HG03060 (cell line): ENCODE results near the gene ZNF462.

Source experiments
- ATAC-seq: cut with Tn5 transposase; IDR thresholded peaks from one replicate; pipeline ENCODE4 v1.9.1; 2021; ENCODE audit warnings: low read depth, moderate number of reproducible peaks; ENCODE audit not compliant: unreplicated experiment

Gene ZNF462

DNA sequence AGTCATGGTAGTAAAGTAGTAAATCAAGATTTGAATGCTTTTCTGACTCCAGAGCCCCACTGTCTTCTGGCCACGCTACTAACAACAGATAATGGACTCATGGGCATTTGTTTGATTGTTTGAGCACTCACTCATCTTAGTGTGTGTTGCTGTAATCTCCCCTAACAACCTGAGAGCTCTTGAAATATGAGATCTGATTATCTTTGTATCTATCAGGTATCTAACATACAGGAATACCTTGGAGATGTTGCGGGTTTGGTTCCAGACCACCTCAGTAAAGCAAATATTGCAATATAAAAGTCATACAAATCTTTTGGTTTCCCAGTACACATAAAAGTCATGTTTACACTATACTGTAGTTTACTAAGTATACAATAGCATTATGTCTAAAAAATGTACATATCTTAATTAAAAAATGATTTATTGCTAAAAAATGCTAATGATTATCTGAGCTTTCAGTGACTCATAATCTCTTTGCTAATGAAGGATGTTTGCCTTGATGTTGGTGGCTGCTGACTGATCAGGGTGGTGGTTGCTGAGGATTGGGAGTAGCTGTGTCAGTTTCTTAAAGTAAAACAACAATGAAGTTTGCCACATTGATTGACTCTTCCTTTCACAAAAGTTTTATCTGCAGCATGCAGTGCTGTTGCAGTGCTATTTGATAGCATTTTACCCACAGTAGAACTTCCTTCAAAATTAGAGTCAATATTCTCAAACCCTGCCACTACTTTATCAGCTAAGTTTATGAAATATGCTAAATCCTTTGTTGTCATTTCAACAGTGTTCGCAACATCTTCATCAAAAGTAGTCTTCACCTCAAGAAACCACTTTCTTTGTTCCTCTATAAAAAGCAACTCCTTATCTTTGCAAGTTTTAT lies 92.2 kb downstream of the ZNF462 start:
- no peak for ATAC-seq

DNA sequence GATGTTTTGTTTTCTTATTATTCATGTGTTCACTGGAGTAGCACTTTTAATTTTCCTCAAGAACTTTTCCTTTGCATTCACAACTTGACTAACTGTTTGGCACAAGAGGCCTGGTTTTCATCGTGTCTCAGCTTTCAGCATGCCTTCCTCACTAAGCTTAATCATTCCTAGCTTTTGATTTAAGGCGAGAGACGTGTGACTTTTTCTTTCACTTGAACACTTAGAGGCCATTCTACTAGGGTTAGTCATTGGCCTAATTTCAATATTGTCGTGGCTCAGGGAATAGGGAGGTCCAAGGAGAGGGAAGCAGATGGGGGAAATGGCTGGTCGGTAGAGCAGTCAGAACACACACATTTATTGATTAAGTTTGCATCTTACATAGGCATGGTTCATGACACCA lies 94.0 kb downstream of the ZNF462 start:
- ATAC-seq = no peak

DNA sequence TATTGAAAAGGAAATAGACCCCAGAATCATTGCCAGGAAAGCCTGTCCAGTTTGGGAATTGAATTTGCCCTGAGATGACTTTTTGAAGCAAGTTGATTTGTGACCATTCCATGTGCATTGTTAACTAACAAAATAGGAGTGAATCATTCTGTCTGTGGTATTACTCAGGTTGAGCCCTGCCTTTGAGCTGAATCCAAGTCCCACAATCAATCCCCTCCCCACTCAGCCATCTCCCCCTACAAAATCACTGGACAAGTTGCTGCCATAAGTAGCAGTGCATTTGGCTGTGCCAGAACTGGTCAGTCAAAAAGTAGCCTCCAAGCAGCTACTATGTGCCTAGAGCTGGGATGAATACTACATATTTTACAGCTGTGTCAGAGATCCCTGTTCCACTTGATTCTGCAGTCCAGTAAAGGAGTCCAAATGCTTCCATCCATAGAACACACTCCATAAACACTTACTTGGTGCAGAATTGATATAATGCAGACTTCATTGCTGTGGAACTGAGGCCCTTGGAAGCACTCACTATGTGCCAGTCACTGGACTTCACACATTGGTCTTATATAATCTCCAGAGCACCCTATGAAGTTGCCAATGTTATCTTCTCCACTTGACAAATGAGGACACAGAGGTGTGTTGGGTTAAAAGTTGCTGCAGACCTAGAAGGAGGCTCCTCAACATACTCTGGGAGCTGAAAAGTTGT lies 96.1 kb downstream of the ZNF462 start:
- no peak for ATAC-seq

DNA sequence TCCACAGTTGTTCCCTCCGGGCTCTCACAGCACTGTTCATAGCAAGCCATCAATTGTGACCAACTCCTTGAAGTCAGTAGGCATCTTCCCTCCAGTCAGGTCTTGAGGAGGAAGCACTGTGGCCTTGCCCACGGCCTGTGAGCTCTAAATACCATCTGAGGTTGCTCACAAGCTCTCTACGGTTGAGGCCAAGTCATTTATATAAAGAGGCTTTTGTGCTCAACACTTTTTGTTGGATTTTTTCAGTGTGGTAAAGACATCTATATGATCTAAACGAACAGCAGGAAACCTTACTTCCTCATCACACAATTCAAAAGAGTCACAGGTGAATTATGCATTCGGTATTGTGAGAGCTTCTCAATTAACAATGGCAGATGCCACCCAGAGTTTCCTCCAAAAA lies 97.3 kb downstream of the ZNF462 start:
- ATAC-seq = no peak

DNA sequence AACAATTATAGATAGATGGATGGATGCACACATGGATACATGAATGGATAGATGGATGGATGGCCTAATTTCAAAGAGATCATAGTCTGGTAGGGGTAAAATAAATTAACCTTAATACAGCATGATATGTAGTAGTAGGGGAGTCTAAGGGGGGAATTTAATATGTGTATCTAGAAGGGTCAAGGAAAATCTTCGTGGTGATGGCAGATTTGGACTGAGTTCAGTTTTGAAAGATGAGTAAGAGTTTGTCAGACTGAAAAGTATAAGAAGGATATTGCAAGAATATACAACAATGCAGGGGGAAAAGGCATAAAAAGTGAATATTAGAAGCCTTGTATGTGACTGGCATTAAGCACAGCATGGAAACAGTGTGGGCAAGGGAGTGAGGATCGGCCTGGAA lies 98.7 kb downstream of the ZNF462 start:
- no peak for ATAC-seq

DNA sequence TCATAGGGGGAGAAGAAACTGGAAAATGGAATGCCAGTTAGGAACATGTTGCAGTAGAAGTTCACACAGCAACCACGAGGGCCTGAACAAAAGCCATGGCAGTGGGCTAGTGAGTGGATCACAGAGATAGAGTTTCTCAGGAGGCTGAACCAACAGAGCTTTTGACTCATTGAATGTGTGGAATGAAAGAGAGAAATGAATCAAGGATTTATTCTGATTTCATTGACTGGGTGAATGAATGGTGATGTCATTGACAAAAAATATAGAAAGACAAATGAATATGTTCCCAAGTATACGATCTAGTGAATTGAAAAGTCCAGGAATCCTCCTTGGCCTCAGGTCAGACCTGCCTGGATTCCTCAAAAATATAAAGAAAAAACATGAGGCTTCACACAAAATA lies 99.2 kb downstream of the ZNF462 start:
- no peak for ATAC-seq

DNA sequence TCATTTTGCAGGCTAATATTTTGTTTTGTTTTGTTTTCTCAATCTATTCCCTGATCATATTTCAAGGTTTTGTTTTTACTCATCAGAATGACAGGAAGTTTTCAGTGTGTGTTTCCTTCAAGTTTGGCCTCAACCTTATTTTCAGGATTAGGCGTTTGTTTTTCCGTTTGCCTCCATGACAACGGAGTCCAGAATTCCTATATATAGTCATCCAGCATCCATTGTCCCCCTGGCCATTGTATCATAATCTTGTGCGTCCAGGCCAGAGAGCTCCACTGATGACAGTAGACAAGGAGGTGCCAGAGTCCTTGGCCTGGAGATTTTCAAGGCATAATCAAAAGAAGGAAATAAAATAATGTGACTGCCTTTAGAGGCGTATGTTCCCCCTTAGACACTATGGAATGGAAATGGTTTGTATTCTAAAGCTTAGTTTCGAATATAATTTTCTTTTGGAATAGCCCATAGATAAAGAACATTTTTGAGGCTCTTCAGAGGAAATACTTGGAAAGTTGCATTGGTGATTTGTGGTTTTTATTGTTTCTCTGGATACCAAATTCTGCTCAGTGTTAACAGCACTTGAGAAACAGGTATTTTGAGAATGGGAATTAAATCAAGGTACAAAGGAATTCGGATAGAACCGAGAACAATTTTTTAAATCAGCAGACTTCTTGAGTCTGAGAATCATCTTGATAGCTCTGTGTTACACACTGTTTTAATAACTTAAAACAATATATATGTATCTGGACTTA lies 99.8 kb downstream of the ZNF462 start:
- ATAC-seq = no peak

DNA sequence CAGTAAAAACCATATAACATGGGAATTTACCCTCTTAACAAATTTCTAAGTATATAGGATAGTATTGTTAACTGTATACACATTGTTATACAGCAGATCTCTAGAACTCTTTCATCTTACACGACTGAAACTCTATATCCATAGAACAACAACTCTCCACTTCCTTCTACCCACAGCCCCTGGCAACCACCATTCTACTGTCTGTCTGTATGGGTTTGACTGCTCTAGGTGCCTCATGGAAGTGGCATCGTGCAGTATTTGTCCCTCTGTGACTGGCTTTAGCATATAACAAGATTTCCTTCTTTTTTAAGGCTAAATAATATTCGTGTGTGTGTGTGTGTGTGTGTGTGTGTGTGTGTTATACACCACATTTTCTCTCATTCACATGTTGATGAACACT lies 100.7 kb downstream of the ZNF462 start:
- ATAC-seq = no peak

DNA sequence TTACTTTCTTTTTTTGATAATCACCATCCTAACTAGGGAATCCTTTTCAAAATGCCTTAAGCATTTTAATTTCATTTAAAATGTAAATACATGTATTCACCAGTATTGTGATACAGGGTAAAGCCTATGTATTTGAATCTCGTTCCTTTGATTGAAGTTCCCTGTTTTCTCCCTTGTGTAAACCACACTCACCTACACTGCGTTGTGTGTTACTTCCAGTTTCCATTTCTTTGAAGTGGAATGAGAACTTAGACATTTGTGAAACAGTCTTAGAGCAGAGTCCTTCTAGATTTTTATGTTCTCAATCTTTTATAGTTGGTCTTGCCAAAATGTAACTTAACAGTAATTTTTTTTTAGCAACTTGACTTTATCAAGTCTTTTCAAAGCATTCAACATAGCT lies 101.4 kb downstream of the ZNF462 start:
- no peak for ATAC-seq

DNA sequence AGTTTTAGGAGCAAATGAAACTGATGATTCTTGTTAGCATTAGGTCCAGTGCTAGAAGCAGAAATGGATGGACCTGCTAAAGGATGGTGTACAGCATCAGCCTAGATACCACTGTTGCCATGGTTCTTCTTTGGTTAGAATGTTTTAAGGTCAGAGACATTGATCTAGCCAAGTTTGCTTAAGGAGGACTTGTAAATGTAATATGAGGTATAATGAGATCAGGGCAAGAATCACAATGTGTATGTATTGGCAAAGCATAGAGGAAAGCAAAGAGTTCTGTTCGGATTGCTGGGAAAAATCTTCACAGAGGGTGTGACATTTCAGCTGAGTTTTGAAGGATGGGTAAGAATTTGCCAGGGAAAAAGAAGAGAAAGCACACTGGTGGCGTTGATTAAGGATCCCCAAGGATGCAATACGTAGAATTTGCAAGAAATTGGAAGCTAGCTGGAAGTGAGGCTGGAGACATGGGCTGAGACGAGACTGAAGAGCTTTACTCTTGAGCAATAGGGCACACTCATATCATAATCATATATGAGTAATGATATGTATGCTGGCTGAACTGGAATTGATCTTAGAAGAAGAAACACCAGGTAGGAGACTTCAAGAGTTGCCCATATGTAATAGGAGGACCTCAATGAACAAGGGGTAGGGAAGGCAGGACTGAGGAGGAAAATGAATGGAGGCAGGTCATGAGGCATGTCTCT lies 102.0 kb downstream of the ZNF462 start:
- ATAC-seq = no peak

DNA sequence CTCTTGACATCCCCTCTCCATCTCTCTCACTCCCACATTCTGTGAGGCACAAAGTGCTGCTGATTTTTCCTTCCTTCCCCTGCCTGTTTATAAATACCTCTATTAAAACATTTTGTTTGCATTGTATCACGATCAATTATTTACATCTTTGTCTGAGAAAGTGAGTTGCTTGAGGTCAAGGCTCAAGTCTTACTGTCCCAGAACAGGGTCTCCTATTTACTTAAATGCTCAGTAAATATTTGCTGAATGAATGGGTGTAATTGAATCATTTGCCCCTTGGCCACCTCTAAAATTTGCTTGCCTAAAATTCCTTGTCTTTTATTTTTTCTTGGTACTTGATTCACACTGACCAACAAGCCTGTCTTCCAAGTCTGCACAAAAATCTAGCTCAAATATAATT lies 103.5 kb downstream of the ZNF462 start:
- no peak for ATAC-seq

DNA sequence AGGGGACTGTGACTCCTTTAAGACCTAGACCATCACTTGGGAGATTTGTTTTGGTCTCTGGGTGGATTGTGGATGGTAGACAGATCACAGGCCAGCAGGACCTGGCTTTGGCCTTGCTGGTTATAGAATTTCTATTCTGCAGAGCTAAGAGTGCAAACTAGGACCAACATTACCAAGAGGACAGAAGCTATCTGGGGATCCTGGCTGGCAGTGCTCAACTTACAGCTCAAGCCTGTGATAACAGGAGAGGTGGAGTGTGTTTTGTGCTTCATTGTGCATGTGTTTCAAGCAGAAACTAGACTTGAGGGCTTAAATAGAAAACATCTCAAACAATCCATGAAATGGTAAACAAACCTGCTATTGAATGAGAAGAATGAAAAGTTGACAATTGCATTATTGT lies 106.7 kb downstream of the ZNF462 start:
- no peak for ATAC-seq

DNA sequence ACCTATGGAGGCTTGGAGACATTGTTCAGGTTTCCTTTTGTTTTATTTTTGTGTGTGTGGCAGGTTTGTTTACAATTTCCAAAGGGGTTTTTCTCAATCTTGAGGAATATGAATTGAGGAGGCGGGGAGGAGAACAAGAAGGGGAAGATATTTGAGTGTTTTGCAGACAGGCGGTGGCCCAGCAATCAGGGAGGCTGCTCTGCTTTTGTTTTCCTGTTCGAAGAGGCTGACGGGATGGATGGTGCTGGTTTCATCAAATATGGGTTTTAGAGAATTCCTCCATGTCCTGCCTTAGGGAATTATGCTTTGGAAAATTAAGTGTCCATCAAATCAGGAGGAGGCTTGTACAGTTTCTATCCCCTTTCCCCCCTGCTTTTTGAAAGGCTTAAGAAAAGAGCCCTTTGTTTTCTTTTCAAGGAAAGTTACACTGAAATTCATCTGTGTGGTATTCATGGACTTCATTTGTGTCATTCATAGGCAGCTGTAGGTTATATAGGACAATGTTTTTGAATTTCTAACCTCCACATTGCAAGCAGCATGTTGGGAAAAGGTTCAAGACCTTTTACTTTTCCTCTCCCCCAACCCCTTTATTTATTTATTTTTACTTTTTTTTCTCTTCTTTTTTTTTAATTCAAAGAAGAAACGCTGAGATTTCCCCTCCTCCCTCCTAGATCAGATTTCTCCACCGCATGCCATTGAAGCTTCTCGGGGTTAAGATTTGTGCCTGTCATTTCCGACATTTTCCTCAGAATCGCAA lies 107.4 kb downstream of the ZNF462 start:
- ATAC-seq = no peak

DNA sequence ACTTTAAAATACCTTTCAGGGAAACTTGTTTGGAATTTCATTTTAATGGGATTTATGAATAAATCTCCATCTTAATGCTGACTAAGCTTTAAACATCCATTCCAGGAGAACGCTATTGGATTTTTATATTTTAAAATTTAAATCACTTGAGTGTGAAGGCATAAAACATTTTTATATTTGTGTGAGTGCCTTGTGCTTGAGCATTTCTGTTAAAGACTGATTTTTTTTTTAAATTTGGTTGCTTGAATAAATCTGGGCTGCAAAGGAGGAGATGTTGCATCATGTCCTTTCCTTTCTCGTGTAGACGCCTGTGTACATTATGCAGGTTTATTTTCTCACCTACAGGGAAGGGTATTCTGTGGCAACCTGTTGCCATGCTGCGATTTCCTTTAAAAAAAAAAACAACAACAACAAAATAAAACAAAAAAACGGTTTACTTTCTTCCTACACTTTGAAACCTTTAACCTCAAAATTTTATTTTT lies 108.1 kb downstream of the ZNF462 start:
- no peak for ATAC-seq

DNA sequence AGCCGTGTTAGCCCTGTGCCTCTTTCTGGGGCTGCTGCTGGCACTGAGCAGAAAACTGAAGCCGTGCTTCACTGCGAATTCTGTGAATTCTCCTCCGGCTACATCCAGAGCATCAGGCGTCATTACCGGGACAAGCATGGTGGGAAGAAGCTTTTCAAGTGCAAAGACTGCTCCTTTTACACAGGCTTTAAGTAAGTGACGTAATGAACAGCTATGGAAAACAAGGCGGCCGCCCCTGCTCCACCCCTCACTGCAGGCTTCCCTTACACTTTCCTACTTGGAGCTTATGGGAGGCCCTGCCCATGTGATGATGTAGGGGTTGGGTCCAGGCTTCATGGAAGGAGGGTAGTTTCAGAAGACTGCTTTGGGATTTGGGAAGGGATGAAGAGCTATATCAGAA lies 109.1 kb downstream of the ZNF462 start:
- ATAC-seq = no peak

DNA sequence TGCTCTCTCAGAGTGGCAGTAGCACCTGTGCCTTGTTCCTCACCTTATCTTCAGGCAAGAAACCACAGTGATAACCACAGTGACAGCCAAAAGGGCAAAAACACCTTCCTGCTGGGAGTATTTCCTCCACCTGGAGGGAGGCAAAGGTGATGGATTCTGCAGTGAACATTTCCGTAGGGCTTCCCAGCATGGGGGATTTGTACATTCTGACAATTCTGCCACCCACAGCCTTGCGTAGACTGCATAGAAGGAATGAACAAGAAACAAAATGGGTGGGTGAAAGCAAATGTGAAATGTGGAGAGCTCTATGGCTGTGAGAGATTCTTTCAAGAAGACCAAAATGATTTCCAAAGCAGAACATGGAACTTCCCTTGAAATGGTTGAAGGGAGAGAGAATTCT lies 111.4 kb downstream of the ZNF462 start:
- ATAC-seq = no peak

DNA sequence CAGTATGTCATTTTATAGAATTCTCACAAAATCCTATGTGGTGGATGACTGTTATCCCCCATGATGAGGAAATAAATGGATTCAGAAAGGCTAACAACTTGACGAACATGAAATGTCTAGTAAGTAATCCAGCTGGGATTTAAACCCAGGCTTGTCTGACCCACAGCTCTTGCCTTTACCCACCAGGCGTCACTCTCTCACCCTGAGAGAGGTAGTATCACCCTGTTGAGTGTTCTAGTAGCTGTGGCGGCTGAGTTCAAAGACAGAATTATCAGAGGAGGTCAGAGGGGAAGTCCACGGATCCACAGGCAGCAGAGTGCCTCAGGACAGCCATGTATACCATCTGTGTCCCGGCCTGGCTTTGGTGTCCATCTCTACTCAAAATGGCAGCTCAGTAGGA lies 113.8 kb downstream of the ZNF462 start:
- ATAC-seq = no peak

DNA sequence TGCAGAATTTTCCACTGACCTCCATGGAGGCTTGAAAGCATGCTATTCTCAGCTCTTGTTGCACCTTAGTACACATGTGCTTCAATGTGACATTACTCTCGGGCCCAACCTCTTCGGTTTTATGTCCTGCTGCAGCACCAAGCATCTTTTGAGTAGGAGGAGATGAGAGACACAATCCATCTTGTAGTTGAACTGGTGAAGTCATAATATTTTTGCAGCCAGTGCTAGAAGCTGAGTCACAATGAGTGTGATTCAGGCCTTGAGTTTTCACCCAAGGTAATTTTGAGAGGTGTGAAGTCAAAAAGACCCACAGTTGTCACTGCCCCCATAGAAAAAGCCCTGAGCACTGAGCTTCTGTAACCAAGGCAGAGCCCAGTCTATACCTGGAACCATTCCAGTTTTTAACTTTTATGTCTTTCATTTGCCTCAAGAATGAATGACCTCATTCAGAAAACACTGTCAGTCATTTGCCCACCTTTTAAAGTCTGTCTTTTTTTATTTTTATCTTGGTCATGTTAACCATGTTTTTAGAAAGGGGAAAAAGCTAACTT lies 117.7 kb downstream of the ZNF462 start:
- no peak for ATAC-seq

DNA sequence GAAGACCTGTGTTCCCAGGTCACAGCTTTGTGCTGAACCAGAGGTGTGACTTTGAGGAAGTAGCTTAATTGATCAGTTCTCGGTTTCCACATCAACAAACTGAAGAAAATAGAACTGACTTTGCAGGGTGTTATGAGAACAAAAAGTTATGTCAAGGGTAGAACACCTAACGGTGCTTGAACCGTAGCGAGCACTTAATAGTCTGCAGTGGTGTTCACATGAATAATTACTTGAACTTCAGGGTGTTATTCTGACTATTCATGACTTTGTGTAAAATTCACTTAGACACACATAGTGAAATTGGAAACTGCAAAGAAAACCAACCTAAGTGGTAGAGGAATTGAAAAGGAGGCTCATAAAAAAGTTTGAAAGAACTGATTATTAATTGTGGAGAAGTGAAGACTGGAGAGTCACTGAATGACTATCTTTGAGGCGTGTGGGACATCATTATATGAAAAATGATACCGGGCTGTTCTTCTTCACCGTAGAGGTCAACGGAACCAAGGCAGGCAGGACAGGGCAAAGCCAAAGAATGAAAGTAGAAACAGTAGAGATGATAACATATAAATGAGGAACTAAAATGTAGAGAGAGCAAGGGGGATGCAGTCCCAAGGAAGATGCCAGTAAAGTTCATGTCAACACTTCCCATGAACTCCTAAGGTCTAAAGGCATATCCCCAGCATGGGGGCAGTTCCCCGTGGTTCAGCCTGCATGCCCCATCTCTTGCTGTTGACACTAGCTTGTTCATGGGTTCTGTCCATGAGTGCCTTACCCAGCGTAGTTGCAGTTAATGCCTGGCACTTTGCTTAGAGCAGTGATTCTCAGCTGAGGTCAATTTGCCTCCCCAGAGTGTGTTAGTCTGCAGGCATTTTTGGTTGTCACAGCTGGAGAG lies 118.7 kb downstream of the ZNF462 start:
- peak; percentile 53 for ATAC-seq
